GM12875 (cell line): Measurements from ENCODE around the gene PDE4D.

ENCODE experiments used
- H3K4me3 ChIP-seq: one replicate; pipeline ENCODE4 v1.5.1; 2011; ENCODE audit warnings: low read depth, low read length, control low read depth
- TF ChIP-seq, protein P1 (sequence below): IDR thresholded peaks from 2 replicates; pipeline ENCODE4 v1.5.1; 2011; ENCODE audit warnings: low read depth, mild to moderate bottlenecking, control low read depth, inconsistent platforms, low read length, moderate library complexity, borderline replicate concordance; ENCODE audit not compliant: insufficient read depth

Gene PDE4D

DNA sequence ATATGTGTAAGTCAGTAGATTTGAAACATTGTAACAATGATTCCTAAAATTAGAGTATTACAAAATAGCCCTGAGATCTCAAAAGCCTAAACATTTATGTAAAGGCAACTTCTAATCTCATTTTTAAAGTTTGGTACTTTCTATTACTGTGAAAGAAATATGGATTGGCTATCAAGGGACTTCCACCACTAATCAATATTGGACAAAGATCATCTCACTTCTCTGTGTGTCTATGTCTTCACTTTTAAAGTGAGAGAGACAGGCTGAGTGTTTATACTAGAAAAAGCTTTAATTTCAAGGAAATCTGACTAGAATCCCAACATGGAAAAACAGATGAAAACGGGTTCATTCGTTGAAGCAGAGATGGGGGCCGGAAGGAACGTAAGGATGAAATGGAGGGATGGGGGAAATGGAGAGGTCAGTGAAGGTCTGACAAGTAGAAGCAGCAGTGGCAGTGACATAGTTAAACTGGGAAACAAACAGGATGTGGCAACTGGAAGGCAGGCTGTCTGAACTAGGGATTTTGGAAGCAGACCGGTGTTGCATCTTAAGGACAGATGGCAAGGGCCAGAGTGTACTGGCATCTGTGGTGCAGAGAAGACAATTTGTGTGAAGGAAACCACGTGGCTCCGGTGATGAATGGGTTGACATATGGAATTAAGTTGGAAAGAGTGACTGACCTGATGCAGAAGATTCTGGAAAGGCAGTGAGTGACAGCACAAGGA, 60.8 kb downstream of the PDE4D start:
- H3K4me3 ChIP-seq = no peak overlapping the region
- TF ChIP-seq, protein P1, sequence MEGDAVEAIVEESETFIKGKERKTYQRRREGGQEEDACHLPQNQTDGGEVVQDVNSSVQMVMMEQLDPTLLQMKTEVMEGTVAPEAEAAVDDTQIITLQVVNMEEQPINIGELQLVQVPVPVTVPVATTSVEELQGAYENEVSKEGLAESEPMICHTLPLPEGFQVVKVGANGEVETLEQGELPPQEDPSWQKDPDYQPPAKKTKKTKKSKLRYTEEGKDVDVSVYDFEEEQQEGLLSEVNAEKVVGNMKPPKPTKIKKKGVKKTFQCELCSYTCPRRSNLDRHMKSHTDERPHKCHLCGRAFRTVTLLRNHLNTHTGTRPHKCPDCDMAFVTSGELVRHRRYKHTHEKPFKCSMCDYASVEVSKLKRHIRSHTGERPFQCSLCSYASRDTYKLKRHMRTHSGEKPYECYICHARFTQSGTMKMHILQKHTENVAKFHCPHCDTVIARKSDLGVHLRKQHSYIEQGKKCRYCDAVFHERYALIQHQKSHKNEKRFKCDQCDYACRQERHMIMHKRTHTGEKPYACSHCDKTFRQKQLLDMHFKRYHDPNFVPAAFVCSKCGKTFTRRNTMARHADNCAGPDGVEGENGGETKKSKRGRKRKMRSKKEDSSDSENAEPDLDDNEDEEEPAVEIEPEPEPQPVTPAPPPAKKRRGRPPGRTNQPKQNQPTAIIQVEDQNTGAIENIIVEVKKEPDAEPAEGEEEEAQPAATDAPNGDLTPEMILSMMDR = no peak

- TF ChIP-seq, protein P1 = no peak
- H3K4me3 ChIP-seq = no peak overlapping the region
Observed at GRCh38 chr5:59831326-59832010, 62.1 kb downstream of the PDE4D start.

DNA sequence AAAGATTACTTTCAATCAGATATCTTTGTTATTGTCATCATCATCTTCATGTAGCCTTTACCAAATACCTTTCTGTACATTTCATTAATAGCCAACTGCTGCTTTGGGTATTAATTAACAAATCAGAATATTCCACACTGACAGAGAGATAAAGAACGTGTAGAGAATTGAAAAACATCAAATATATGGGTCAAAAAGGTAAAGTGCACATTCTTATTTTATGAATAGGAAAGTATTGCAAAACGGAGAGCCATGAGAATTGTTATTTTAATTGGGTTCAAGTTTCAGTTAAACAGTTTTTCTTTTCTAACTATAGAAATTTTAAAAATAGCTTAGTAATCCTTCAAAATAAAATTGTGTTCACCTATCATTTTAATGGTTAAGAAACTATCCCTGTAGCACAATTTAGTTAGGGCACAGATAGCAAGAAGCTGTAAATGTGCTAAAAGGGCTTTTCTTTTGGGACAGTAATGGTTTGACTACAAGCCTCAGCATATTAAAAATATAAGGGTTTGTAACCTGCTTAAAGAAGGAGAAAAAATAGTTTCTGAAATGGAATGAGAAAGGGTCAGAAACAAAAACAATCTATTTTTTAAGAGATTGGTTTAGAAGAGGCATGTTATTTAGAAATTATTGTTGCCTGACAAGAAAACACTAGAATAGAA, 62.9 kb downstream of the PDE4D start:
- TF ChIP-seq, protein P1 = no peak
- no peak overlapping the region for H3K4me3 ChIP-seq

DNA sequence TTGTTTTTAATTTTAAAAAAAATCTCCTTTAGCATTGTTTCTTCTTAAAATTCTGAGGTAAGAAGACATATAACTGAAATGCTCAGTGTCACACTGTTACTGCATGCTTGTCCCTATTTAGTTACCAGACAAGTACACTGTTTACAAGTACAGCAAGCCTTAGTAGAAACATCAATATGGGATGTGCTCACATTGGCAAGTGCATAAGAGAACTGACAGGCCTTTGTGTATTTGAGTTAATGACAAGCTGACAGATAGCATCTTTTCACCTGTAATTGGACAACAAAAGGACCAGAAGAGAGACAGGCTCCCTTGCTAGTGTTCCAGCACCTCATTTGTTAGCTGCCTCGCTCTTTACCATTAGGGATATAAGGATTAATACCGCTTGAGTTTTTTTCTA, 63.6 kb downstream of the PDE4D start:
- H3K4me3 ChIP-seq = no peak overlapping the region
- TF ChIP-seq, protein P1 = no peak

DNA sequence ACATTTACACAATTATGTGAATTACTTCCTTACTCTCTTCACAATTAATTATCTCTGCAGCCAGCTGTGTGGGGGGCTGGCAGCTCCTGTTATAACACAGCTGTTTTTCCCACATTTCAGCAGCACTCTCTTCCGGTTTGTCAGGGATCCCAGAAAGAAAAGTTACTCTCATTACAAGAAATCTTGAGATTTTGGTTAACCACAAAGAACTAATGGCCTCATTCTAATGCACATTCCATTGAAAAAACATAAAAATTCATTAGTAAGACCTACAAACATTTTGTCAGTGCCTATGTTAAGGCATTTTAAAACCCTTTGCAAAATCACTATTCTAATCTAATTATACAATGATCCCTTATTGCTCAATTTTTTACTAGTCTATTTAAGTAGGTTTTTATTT, 64.1 kb downstream of the PDE4D start:
- H3K4me3 ChIP-seq = no peak overlapping the region
- TF ChIP-seq, protein P1 = no peak

DNA sequence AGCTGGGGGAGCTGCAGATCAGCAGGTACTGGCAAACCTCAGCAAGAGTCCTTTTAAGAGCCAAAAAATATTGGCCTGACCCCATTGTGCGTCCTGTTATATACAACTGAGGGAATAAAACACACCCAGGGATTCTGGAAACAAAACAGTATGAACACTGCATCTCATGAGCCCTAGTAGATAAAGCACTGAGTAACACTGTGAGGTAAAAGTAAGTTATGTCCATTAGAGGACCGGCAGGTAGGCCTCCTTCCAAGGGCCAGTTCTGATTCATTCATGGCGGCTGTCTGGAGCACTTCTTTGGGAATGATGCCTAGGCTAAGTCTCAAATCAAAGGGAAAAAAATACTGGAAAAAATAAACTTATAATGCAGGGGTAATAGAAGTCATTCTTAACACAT, 64.9 kb downstream of the PDE4D start:
- no peak overlapping the region for H3K4me3 ChIP-seq
- TF ChIP-seq, protein P1 = no peak
